ENCODE data around the gene NOX3.

The NOX3 gene

GRCh38 chr6:155399745-155400653 lies 55.6 kb downstream of the NOX3 start:
- Histone ChIP-seq H3K27ac (no peak overlapping the region), H3K4me3 (ENCODE audit: low read depth, low read length) (no peak overlapping the region), H3K27me3 (replicated peaks) (no peaks in the 10 kb centered on the region), H3K36me3 (replicated peaks) (no peaks in the 10 kb centered on the region)
- TF ChIP-seq, protein P1, sequence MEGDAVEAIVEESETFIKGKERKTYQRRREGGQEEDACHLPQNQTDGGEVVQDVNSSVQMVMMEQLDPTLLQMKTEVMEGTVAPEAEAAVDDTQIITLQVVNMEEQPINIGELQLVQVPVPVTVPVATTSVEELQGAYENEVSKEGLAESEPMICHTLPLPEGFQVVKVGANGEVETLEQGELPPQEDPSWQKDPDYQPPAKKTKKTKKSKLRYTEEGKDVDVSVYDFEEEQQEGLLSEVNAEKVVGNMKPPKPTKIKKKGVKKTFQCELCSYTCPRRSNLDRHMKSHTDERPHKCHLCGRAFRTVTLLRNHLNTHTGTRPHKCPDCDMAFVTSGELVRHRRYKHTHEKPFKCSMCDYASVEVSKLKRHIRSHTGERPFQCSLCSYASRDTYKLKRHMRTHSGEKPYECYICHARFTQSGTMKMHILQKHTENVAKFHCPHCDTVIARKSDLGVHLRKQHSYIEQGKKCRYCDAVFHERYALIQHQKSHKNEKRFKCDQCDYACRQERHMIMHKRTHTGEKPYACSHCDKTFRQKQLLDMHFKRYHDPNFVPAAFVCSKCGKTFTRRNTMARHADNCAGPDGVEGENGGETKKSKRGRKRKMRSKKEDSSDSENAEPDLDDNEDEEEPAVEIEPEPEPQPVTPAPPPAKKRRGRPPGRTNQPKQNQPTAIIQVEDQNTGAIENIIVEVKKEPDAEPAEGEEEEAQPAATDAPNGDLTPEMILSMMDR (IDR thresholded peaks at IDR 0.05; ENCODE audit: low read depth, low read length, missing control alignments): no peak
- no peak for DNase-seq
- in situ Hi-C loops (cut with HindIII; ENCODE audit: low pct_ligation_motif_present, low sequenced_read_pairs): no loop called here

DNA sequence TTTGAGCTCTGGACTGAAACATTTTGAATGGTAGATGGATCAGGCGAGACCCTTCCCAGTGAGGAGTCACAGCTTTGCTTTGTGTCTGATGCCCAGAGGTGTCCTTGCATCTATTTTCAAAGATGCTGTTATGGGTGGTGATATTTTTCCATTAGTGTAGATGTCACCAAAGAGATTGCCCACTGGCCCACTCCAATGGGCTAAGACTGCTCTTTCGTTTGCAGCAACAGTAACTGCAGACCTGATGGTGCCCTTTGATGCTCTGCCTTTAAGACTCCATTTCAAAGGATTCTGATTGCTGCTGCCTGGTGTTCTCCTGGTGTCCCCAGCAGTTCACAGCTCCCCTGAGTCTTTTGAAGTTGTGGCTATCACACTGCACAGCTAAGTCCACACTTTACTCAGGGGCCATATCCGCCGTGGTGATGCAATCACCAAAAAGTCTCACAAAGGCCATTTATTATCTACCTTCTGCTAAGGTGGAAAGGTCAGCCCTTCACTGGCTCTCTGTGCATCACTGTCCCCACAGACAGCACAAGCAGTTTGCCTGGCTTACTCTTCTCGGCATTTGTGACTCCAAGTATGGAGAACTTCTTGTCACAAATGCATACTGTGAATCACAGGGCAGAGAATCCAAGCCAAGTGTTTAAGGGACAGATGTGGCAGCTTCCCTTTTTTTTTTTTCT lies 56.4 kb downstream of the NOX3 start:
- no peak for DNase-seq
- H3K27me3 ChIP-seq (replicated peaks): no peaks in the 10 kb centered on the region
- H3K4me3 ChIP-seq (ENCODE audit: low read depth, low read length): no peak overlapping the region
- TF ChIP-seq, protein P1 (IDR thresholded peaks at IDR 0.05; ENCODE audit: low read depth, low read length, missing control alignments): no peak
- no peaks in the 10 kb centered on the region for H3K36me3 ChIP-seq (replicated peaks)
- no peak overlapping the region for H3K27ac ChIP-seq
- in situ Hi-C loops (cut with HindIII; ENCODE audit: low pct_ligation_motif_present, low sequenced_read_pairs): no loop called here

DNA sequence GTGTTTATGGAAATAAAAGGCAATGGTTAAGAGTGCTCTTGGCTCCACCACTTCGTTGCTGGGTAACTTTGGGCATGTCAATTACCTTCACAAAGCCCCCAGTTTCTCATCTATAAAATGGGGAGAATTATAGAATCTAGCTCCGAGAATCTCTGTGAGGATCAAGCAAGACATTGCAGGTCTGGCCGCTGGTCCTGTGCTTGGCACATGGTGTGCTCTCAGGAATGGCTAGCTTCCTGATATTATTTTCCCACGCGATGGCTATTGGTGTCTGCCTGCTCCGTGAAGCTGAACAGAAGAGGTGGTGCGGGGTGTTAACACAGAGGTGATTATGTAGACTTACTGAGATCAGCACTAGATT lies 57.0 kb downstream of the NOX3 start:
- no peaks in the 10 kb centered on the region for H3K36me3 ChIP-seq (replicated peaks)
- H3K27me3 ChIP-seq (replicated peaks): no peaks in the 10 kb centered on the region
- no peak overlapping the region for H3K4me3 ChIP-seq (ENCODE audit: low read depth, low read length)
- in situ Hi-C loops (cut with HindIII; ENCODE audit: low pct_ligation_motif_present, low sequenced_read_pairs): no loop called here
- no peak overlapping the region for H3K27ac ChIP-seq
- TF ChIP-seq, protein P1 (IDR thresholded peaks at IDR 0.05; ENCODE audit: low read depth, low read length, missing control alignments): no peak
- no peak for DNase-seq

- Histone ChIP-seq H3K27ac (no peak overlapping the region), H3K36me3 (replicated peaks) (no peaks in the 10 kb centered on the region), H3K4me3 (ENCODE audit: low read depth, low read length) (no peak overlapping the region), H3K27me3 (replicated peaks) (no peaks in the 10 kb centered on the region)
- no peak for DNase-seq
- TF ChIP-seq, protein P1 (IDR thresholded peaks at IDR 0.05; ENCODE audit: low read depth, low read length, missing control alignments): no peak
- in situ Hi-C loops (cut with HindIII; ENCODE audit: low pct_ligation_motif_present, low sequenced_read_pairs): no loop called here
These were observed 57.4 kb downstream of the NOX3 start for GRCh38 chr6:155398221-155398620.

GRCh38 chr6:155397172-155397705 lies 58.4 kb downstream of the NOX3 start:
- TF ChIP-seq, protein P1 (IDR thresholded peaks at IDR 0.05; ENCODE audit: low read depth, low read length, missing control alignments): no peak

More at GRCh38 chr6:155397172-155397705, 58.4 kb downstream of the NOX3 start:
- no peak overlapping the region for H3K4me3 ChIP-seq (ENCODE audit: low read depth, low read length)
- in situ Hi-C loops (cut with HindIII; ENCODE audit: low pct_ligation_motif_present, low sequenced_read_pairs): no loop called here
- no peaks in the 10 kb centered on the region for H3K27me3 ChIP-seq (replicated peaks)
- no peak overlapping the region for H3K27ac ChIP-seq
- no peaks in the 10 kb centered on the region for H3K36me3 ChIP-seq (replicated peaks)
- DNase-seq: no peak
